ENCODE measurements around the gene ATG14.

- TF ChIP-seq CTCF (conservative IDR thresholded peaks at IDR 0.05; ENCODE audit: low read length) = no peak
- TF ChIP-seq EZH2phosphoT487 (IDR thresholded peaks at IDR 0.05; ENCODE audit: borderline replicate concordance, low read depth, low read length) = no peak
Observed at GRCh38 chr14:55411426-55412389, at the start of gene ATG14.

Measured in OCI-LY7 (cell line).